DOHH2 (cell line): ENCODE results near the gene DUSP28.
A peak's percentile ranks its signal among the peaks of the same experiment; 100 is the strongest.

Experiments used
- H3F3A ChIP-seq: fragments of 200-600 bp; sonication (generic), shearing (Covaris generic); 2 replicates; pipeline ENCODE4 v1.6.0; 2016; ENCODE audit warnings: antibody characterized with exemption, mild to moderate bottlenecking; ENCODE audit not compliant: control insufficient read depth, insufficient read depth
- H3K27ac ChIP-seq: fragments of 200-600 bp; sonication (generic); 2 replicates; pipeline ENCODE4 v1.5.1; 2014; ENCODE audit warnings: low read depth, mild to moderate bottlenecking, low read length, moderate library complexity
- H3K27me3 ChIP-seq: fragments of 200-600 bp; sonication (generic); 2 replicates; pipeline ENCODE4 v1.6.1; 2014; ENCODE audit warnings: mild to moderate bottlenecking, low read length, mixed read lengths; ENCODE audit not compliant: control insufficient read depth
- H3K36me3 ChIP-seq: fragments of 200-600 bp; sonication (generic); 2 replicates; pipeline ENCODE4 v1.6.1; 2014; ENCODE audit warnings: mild to moderate bottlenecking, low read length, moderate library complexity, mixed read lengths; ENCODE audit not compliant: control insufficient read depth
- H3K4me1 ChIP-seq: fragments of 200-600 bp; sonication (generic); 2 replicates; pipeline ENCODE4 v1.6.1; 2014; ENCODE audit warnings: mild to moderate bottlenecking, low read length, mixed read lengths; ENCODE audit not compliant: control insufficient read depth
- H3K4me2 ChIP-seq: fragments of 200-600 bp; sonication (generic); 2 replicates; pipeline ENCODE4 v1.6.0; 2014; ENCODE audit warnings: mild to moderate bottlenecking, low read length, moderate library complexity
- H3K4me3 ChIP-seq: fragments of 200-600 bp; sonication (generic); 2 replicates; pipeline ENCODE4 v1.5.1; 2014; ENCODE audit warnings: mild to moderate bottlenecking, low read length, mixed read lengths
- H3K79me2 ChIP-seq: fragments of 200-600 bp; sonication (generic); 2 replicates; pipeline ENCODE4 v1.6.1; 2014; ENCODE audit warnings: mild to moderate bottlenecking, low read length, mixed read lengths; ENCODE audit not compliant: control insufficient read depth
- H3K9me2 ChIP-seq: fragments of 200-600 bp; sonication (generic); replicated peaks from 2 replicates; pipeline ENCODE4 v1.6.1; 2014; ENCODE audit warnings: mild to moderate bottlenecking, low read length, mixed read lengths; ENCODE audit not compliant: control insufficient read depth
- H3K9me3 ChIP-seq: fragments of 200-600 bp; sonication (generic); 2 replicates; pipeline ENCODE4 v1.6.1; 2014; ENCODE audit warnings: antibody characterized with exemption, low read length, mixed read lengths; ENCODE audit not compliant: control insufficient read depth, insufficient read depth
- H4K20me1 ChIP-seq: fragments of 200-600 bp; sonication (generic); 2 replicates; pipeline ENCODE4 v1.6.0; 2014; ENCODE audit warnings: low read depth, mild to moderate bottlenecking, antibody characterized with exemption, low read length, moderate library complexity; ENCODE audit not compliant: control insufficient read depth, insufficient read depth
- CTCF ChIP-seq: fragments of 200-600 bp; sonication (generic); IDR thresholded peaks from one replicate; pipeline ENCODE4 v1.5.1; 2014; ENCODE audit warnings: antibody characterized with exemption, mild to moderate bottlenecking, low read depth, low read length; ENCODE audit not compliant: poor library complexity, severe bottlenecking
- EZH2phosphoT487 ChIP-seq: fragments of 200-600 bp; sonication (generic); IDR thresholded peaks from 2 replicates; pipeline ENCODE4 v1.6.1; 2017; ENCODE audit warnings: borderline replicate concordance, mild to moderate bottlenecking, antibody characterized with exemption, low read length, moderate library complexity, mixed read lengths

Gene DUSP28

GRCh38 chr2:240579771-240580614 is 19.8 kb downstream of the DUSP28 start:
- H3K79me2 ChIP-seq = peaks cover 57% of the 10 kb centered on the region
- peaks cover 59% of the 10 kb centered on the region for H3K4me1 ChIP-seq
- H3K4me3 ChIP-seq = no peak overlapping the region
- no peaks in the 10 kb centered on the region for H3K9me3 ChIP-seq
- peak overlapping the region; percentile 41 for H3K27ac ChIP-seq
- peak overlapping the region; percentile 10 for H3K4me2 ChIP-seq
- peak; percentile 58 for TF ChIP-seq CTCF
- TF ChIP-seq EZH2phosphoT487 = no peak
- peaks cover 8% of the 10 kb centered on the region for H3F3A ChIP-seq
- peaks cover 69% of the 10 kb centered on the region for H3K36me3 ChIP-seq
- H3K9me2 ChIP-seq = no peaks in the 10 kb centered on the region
- H4K20me1 ChIP-seq = no peaks in the 10 kb centered on the region
- no peaks in the 10 kb centered on the region for H3K27me3 ChIP-seq

GRCh38 chr2:240581811-240582210 is 21.7 kb downstream of the DUSP28 start:
- Histone ChIP-seq H3F3A (peaks cover 18% of the 10 kb centered on the region), H3K9me3 (no peaks in the 10 kb centered on the region), H3K79me2 (peaks cover 67% of the 10 kb centered on the region), H4K20me1 (no peaks in the 10 kb centered on the region), H3K27me3 (no peaks in the 10 kb centered on the region), H3K4me1 (peaks cover 66% of the 10 kb centered on the region), H3K4me2 (no peak overlapping the region), H3K4me3 (no peak overlapping the region), H3K36me3 (peaks cover 62% of the 10 kb centered on the region), H3K9me2 (no peaks in the 10 kb centered on the region), H3K27ac (no peak overlapping the region)
- TF ChIP-seq CTCF = no peak
- no peak for TF ChIP-seq EZH2phosphoT487

- TF ChIP-seq EZH2phosphoT487 (no peak), CTCF (no peak)
- Histone ChIP-seq H3K9me3 (no peaks in the 10 kb centered on the region), H3K27ac (0 out of 2 replicates have a peak overlapping the region, but pooled peaks have one; percentile 98), H3K4me1 (peaks cover 72% of the 10 kb centered on the region), H3K27me3 (no peaks in the 10 kb centered on the region), H3K4me3 (0 out of 2 replicates have a peak overlapping the region, but pooled peaks have one; percentile 78), H3K4me2 (peak overlapping the region; percentile 96), H3K36me3 (peaks cover 52% of the 10 kb centered on the region), H3K9me2 (no peaks in the 10 kb centered on the region), H4K20me1 (peaks cover 6% of the 10 kb centered on the region), H3F3A (peaks cover 18% of the 10 kb centered on the region), H3K79me2 (peaks cover 77% of the 10 kb centered on the region)
Measured at GRCh38 chr2:240582781-240583180, 22.6 kb downstream of the DUSP28 start.
